H1 (cell line): ENCODE data around the gene GBF1. TPM values are rescaled to one million over a fixed set of nuclear protein-coding genes. Genes with fewer than 3 reads are reported as not detected.

ENCODE experiments used
- CTCF ChIA-PET: fragments of 300-600 bp; sonication (Branson Sonifier 250); formaldehyde crosslinking; loops from one replicate; lab custom pipeline; 2021; ENCODE audit not compliant: partially characterized antibody; lab: Charles Lee
- POLR2A ChIA-PET: fragments of 300-600 bp; sonication (Branson Sonifier 250); formaldehyde crosslinking; loops from one replicate; lab custom pipeline; 2021; ENCODE audit warnings: inconsistent platforms; ENCODE audit not compliant: partially characterized antibody; lab: Charles Lee
- DNase-seq, 2 experiments: peaks; one replicate each; pipeline versions ENCODE4 v3.0.0 to v3.0.0-alpha.2; 2010 to 2022; ENCODE audit warnings: low spot score in 2 of 2, low read depth in 1 of 2, mixed read lengths in 1 of 2
- FAIRE-seq: peaks from 2 replicates; lab custom pipeline; 2011; peaks lifted over from hg19 to GRCh38; lab: Jason Lieb, UNC
- H2AFZ ChIP-seq: 2 replicates; pipeline ENCODE4 v1.8.1; 2012; ENCODE audit warnings: low read length, inconsistent platforms
- H2AK5ac ChIP-seq: 2 replicates; pipeline ENCODE4 v1.6.1; 2013; ENCODE audit warnings: low read depth, low read length
- H2BK120ac ChIP-seq: replicated peaks from 2 replicates; pipeline ENCODE3; 2013; ENCODE audit warnings: low read depth, low read length, inconsistent platforms
- H2BK12ac ChIP-seq: 2 replicates; pipeline ENCODE4 v1.6.1; 2013; ENCODE audit warnings: low read depth, low read length
- H2BK15ac ChIP-seq: 2 replicates; pipeline ENCODE4 v1.6.1; 2013; ENCODE audit warnings: low read length
- H2BK20ac ChIP-seq: 2 replicates; pipeline ENCODE4 v1.6.1; 2013; ENCODE audit warnings: low read length
- H2BK5ac ChIP-seq: 2 replicates; pipeline ENCODE4 v1.6.1; 2013; ENCODE audit warnings: low read depth, low read length
- H3K14ac ChIP-seq: 2 replicates; pipeline ENCODE4 v1.6.1; 2013; ENCODE audit warnings: inconsistent platforms; ENCODE audit not compliant: insufficient read length
- H3K18ac ChIP-seq: 2 replicates; pipeline ENCODE4 v1.6.1; 2013; ENCODE audit warnings: low read length; ENCODE audit errors: extremely low read depth
- H3K23ac ChIP-seq: 2 replicates; pipeline ENCODE4 v1.6.1; 2013; ENCODE audit warnings: inconsistent platforms; ENCODE audit not compliant: insufficient read length
- H3K23me2 ChIP-seq: 2 replicates; pipeline ENCODE4 v1.6.1; 2013; ENCODE audit warnings: low read depth, low read length
- H3K27ac ChIP-seq: 2 replicates; pipeline ENCODE4 v1.6.1; 2011; ENCODE audit warnings: low read depth, low read length, inconsistent platforms
- H3K27me3 ChIP-seq, 4 experiments: replicated peaks in 1 of 4; 1 replicate in 1 of 4; 2 replicates in 3 of 4; pipeline versions ENCODE4 v1.6.1 to v1.8.1; 2011 to 2013; ENCODE audit warnings: low read length in 3 of 4, mild to moderate bottlenecking in 3 of 4, inconsistent platforms in 2 of 4, mixed read lengths in 2 of 4, moderate library complexity in 1 of 4; ENCODE audit not compliant: control insufficient read depth in 3 of 4, insufficient read depth in 3 of 4; ENCODE audit errors: extremely low read depth in 1 of 4
- H3K36me3 ChIP-seq, 4 experiments: 2 replicates each; pipeline versions ENCODE4 v1.6.1 to v1.8.1; 2011 to 2013; ENCODE audit warnings: mild to moderate bottlenecking in 4 of 4, low read length in 3 of 4, moderate library complexity in 2 of 4, control low read depth in 1 of 4, inconsistent platforms in 1 of 4; ENCODE audit not compliant: insufficient read depth in 4 of 4, control insufficient read depth in 2 of 4
- H3K4ac ChIP-seq: replicated peaks from 2 replicates; pipeline ENCODE3; 2013; ENCODE audit warnings: low read length, low read depth, mixed read lengths, inconsistent platforms; ENCODE audit not compliant: insufficient read length
- H3K4me1 ChIP-seq, 4 experiments: replicated peaks in 1 of 4; 1 replicate in 1 of 4; 2 replicates in 3 of 4; pipeline versions ENCODE4 v1.6.1 to v1.8.1; 2011 to 2013; ENCODE audit warnings: low read length in 3 of 4, inconsistent platforms in 2 of 4, mixed read lengths in 1 of 4; ENCODE audit not compliant: insufficient read depth in 4 of 4, control insufficient read depth in 3 of 4
- H3K4me2 ChIP-seq, 2 experiments: 2 replicates each; pipeline versions ENCODE4 v1.6.1 to v1.8.1; 2011 to 2013; ENCODE audit warnings: low read depth in 2 of 2, low read length in 2 of 2, control low read depth in 1 of 2, inconsistent platforms in 1 of 2, mild to moderate bottlenecking in 1 of 2; ENCODE audit not compliant: insufficient read depth in 1 of 2
- H3K4me3 ChIP-seq, 4 experiments: fragments of 200-600, 300-600 bp in 1 of 4; sonication (generic), shearing (Covaris generic), sonication (Bioruptor Twin) in 1 of 4; 2 replicates each; pipeline versions ENCODE4 v1.5.1 to v1.8.1; 2011 to 2016; ENCODE audit warnings: low read length in 4 of 4, low read depth in 3 of 4, control low read depth in 2 of 4, inconsistent platforms in 2 of 4, mild to moderate bottlenecking in 2 of 4, mixed read lengths in 1 of 4, moderate library complexity in 1 of 4; ENCODE audit not compliant: insufficient read depth in 2 of 4; ENCODE audit errors: extremely low read depth in 1 of 4
- H3K56ac ChIP-seq: replicated peaks from 2 replicates; pipeline ENCODE3; 2013; ENCODE audit warnings: low read depth, mild to moderate bottlenecking, mixed read lengths, low read length, inconsistent platforms; ENCODE audit not compliant: insufficient read length
- H3K79me1 ChIP-seq: 2 replicates; pipeline ENCODE4 v1.6.1; 2013; ENCODE audit warnings: low read depth, low read length, control low read depth
- H3K79me2 ChIP-seq, 2 experiments: 2 replicates each; pipeline versions ENCODE4 v1.6.1 to v1.8.1; 2012 to 2013; ENCODE audit warnings: low read length in 2 of 2, mild to moderate bottlenecking in 2 of 2, inconsistent platforms in 1 of 2; ENCODE audit not compliant: insufficient read depth in 2 of 2, control insufficient read depth in 1 of 2
- H3K9ac ChIP-seq, 4 experiments: replicated peaks in 1 of 4; 1 replicate in 1 of 4; 2 replicates in 3 of 4; pipeline versions ENCODE4 v1.6.1 to v1.8.1; 2011 to 2013; ENCODE audit warnings: low read depth in 3 of 4, low read length in 3 of 4, control low read depth in 2 of 4, mild to moderate bottlenecking in 2 of 4, moderate library complexity in 2 of 4, inconsistent platforms in 1 of 4; ENCODE audit errors: extremely low read depth in 1 of 4
- H3K9me3 ChIP-seq, 2 experiments: 2 replicates each; pipeline versions ENCODE4 v1.6.1 to v1.8.1; 2012 to 2013; ENCODE audit warnings: mild to moderate bottlenecking in 2 of 2, moderate library complexity in 2 of 2, control low read depth in 1 of 2, inconsistent platforms in 1 of 2, low read depth in 1 of 2, low read length in 1 of 2, mixed read lengths in 1 of 2; ENCODE audit not compliant: insufficient read depth in 2 of 2
- H4K20me1 ChIP-seq, 2 experiments: replicated peaks in 1 of 2; 2 replicates each; pipeline versions ENCODE3 to v1.8.1; 2011 to 2013; ENCODE audit warnings: inconsistent platforms in 2 of 2, low read length in 2 of 2, mild to moderate bottlenecking in 1 of 2; ENCODE audit not compliant: insufficient read depth in 2 of 2, control insufficient read depth in 1 of 2
- H4K5ac ChIP-seq: 2 replicates; pipeline ENCODE4 v1.6.1; 2013; ENCODE audit warnings: low read length, low read depth, mixed read lengths, inconsistent platforms; ENCODE audit not compliant: insufficient read length
- H4K8ac ChIP-seq: 2 replicates; pipeline ENCODE4 v1.8.0; 2013; ENCODE audit warnings: mild to moderate bottlenecking, moderate library complexity, low read length, inconsistent platforms; ENCODE audit not compliant: insufficient read depth; ENCODE audit errors: extremely low read depth
- H4K91ac ChIP-seq: replicated peaks from 2 replicates; pipeline ENCODE3; 2013; ENCODE audit warnings: low read length, mixed read lengths, inconsistent platforms; ENCODE audit not compliant: insufficient read length
- ATF2 ChIP-seq: IDR thresholded peaks from 2 replicates; pipeline ENCODE4 v1.6.1; 2012; ENCODE audit warnings: low read length, inconsistent platforms
- CBX8 ChIP-seq: fragments of 300-800, 300-1000 bp; sonication (generic); IDR thresholded peaks from 2 replicates; pipeline ENCODE4 v1.7.1; 2016; ENCODE audit warnings: low read depth, low read length, borderline replicate concordance
- FOSL1 ChIP-seq: IDR thresholded peaks from 2 replicates; pipeline ENCODE4 v1.6.1; 2011; ENCODE audit warnings: mild to moderate bottlenecking, low read depth, low read length, moderate library complexity; ENCODE audit not compliant: insufficient read depth
- JUN ChIP-seq: IDR thresholded peaks from 2 replicates; pipeline ENCODE4 v1.6.1; 2011; ENCODE audit warnings: low read depth, mild to moderate bottlenecking, improper control_type of control experiment, low read length
- NRF1 ChIP-seq: IDR thresholded peaks from 2 replicates; pipeline ENCODE4 v1.6.1; 2011; ENCODE audit warnings: mild to moderate bottlenecking, low read depth, low read length, improper control_type of control experiment
- RFX5 ChIP-seq: IDR thresholded peaks from 2 replicates; pipeline ENCODE4 v1.6.1; 2011; ENCODE audit warnings: low read depth, low read length, improper control_type of control experiment, borderline replicate concordance
- RXRA ChIP-seq: IDR thresholded peaks from 2 replicates; pipeline ENCODE4 v1.6.1; 2011; ENCODE audit warnings: low read depth, mild to moderate bottlenecking, low read length, moderate library complexity; ENCODE audit not compliant: insufficient read depth
- TAF1 ChIP-seq: IDR thresholded peaks from 2 replicates; pipeline ENCODE4 v1.6.1; 2011; ENCODE audit warnings: mild to moderate bottlenecking, low read depth, low read length
- WGBS, 2 experiments: shearing (Covaris generic) in 1 of 2; methylation state at CpG; one replicate each; pipeline versions ENCODE4 v1.1.6 to v1.1.7; 2013 to 2015; ENCODE audit warnings: low lambda C conversion rate in 2 of 2, mixed read lengths in 2 of 2, inconsistent platforms in 1 of 2, low coverage in 1 of 2, missing lambda C conversion rate in 1 of 2; ENCODE audit not compliant: insufficient replicate concordance in 2 of 2, insufficient coverage in 1 of 2, insufficient read length in 1 of 2; ENCODE audit errors: extremely low coverage in 1 of 2, missing lambda C conversion rate in 1 of 2; 5-methylcytosine and 5-hydroxymethylcytosine counted together
- polyA plus RNA-seq, 7 experiments: library from polyadenylated mRNA; depleted of rRNA in 3 of 7; stranded (reverse) in 5 of 7; unstranded in 2 of 7; fragments of >200 nt in 5 of 7; fragments of 200-250 nt in 2 of 7; gene quantifications; 1 replicate in 5 of 7; 2 replicates in 1 of 7; 4 replicates in 1 of 7; pipeline versions ENCODE4 v1.2.1 to v1.2.3, GENCODE V29; 2011 to 2013; ENCODE audit warnings: missing spikeins in 2 of 7, mixed read lengths in 2 of 7
- total RNA-seq: library from RNA; stranded (reverse); fragmentation: NEBNext Ultra II Directional; extraction: Animal tissue kit (Norgen Biotek cat#: 25700); gene quantifications from 2 replicates; pipeline ENCODE4 v1.2.1, GENCODE V29; 2021

Gene GBF1
- total and polyA plus RNA-seq, 2 of the 8 experiments (the other 6 are each of a cell fraction or from before 2014, with no cell fraction given): 11.0 to 25.5 TPM

GRCh38 chr10:102274062-102274461 is 28.7 kb downstream of the GBF1 start:
- no peak overlapping the region for H2BK12ac ChIP-seq
- H4K20me1 ChIP-seq: peaks cover 0 to 3% of the 10 kb centered on the region in 2 experiments
- FAIRE-seq (no peak), DNase-seq (no peak)
- H3K9ac ChIP-seq: no peak overlapping the region
- no peak overlapping the region for H3K4ac ChIP-seq
- H3K4me1 ChIP-seq: no peaks in the 10 kb centered on the region
- no peak overlapping the region for H2AFZ ChIP-seq
- no peak overlapping the region for H2AK5ac ChIP-seq
- no peaks in the 10 kb centered on the region for H3K36me3 ChIP-seq
- H3K18ac ChIP-seq: no peak overlapping the region
- ChIA-PET CTCF (interaction anchor here (0.6 to 1.2 kb wide), 3 partner anchors 16 to 78 kb away, joined by 3 read pairs; no protein-coding TSS in a partner anchor), POLR2A (no interaction called here)
- no peak overlapping the region for H3K23ac ChIP-seq
- no peak overlapping the region for H2BK5ac ChIP-seq
- no peaks in the 10 kb centered on the region for H3K27me3 ChIP-seq
- no peak overlapping the region for H3K4me3 ChIP-seq
- 95% methylated on average over 1 of the region's 1 CpG; no CpG with 5 or more reads in 1 of the 2 experiments for WGBS, 2 experiments
- no peaks in the 10 kb centered on the region for H3K9me3 ChIP-seq
- H2BK15ac ChIP-seq: no peak overlapping the region
- no peak overlapping the region for H3K14ac ChIP-seq
- H3K4me2 ChIP-seq: no peak overlapping the region
- H3K27ac ChIP-seq: no peak overlapping the region
- H3K79me2 ChIP-seq: no peaks in the 10 kb centered on the region
- no peak overlapping the region for H2BK20ac ChIP-seq
- no peaks in the 10 kb centered on the region; the same call in 1 of the 2 replicates for H3K79me1 ChIP-seq
- H3K23me2 ChIP-seq: no peaks in the 10 kb centered on the region
- no peak overlapping the region for H4K5ac ChIP-seq
- no peak overlapping the region for H2BK120ac ChIP-seq
- H4K8ac ChIP-seq: no peak overlapping the region
- no peak overlapping the region for H4K91ac ChIP-seq
- no peak overlapping the region for H3K56ac ChIP-seq
- TF ChIP-seq FOSL1 (no peak), ATF2 (no peak), RFX5 (no peak), TAF1 (no peak), JUN (no peak), NRF1 (no peak), RXRA (no peak), CBX8 (no peak)
